ENCODE measurements around the gene LY6G6C.
A peak's percentile ranks its signal among the peaks of the same experiment; 100 is the strongest.

The LY6G6C gene

DNA sequence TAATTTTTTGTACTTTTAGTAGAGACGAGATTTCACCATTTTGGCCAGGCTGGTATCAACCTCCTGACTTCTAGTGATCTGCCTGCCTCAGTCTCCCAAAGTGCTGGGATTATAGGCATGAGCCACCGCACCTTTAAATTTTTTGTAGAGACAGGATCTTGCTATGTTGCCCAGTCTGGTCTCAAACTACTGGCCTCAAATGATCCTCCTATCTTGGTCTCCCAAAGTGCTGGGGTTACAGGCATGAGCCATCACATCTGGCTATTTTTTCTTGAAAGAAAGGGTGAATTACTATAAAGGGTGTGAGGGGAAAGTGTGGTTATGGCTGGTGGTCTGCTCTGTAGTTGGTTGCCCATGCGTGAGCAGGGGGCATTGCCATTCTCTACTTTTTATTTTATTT lies 13.3 kb downstream of the LY6G6C start:
- TF ChIP-seq, protein P1, sequence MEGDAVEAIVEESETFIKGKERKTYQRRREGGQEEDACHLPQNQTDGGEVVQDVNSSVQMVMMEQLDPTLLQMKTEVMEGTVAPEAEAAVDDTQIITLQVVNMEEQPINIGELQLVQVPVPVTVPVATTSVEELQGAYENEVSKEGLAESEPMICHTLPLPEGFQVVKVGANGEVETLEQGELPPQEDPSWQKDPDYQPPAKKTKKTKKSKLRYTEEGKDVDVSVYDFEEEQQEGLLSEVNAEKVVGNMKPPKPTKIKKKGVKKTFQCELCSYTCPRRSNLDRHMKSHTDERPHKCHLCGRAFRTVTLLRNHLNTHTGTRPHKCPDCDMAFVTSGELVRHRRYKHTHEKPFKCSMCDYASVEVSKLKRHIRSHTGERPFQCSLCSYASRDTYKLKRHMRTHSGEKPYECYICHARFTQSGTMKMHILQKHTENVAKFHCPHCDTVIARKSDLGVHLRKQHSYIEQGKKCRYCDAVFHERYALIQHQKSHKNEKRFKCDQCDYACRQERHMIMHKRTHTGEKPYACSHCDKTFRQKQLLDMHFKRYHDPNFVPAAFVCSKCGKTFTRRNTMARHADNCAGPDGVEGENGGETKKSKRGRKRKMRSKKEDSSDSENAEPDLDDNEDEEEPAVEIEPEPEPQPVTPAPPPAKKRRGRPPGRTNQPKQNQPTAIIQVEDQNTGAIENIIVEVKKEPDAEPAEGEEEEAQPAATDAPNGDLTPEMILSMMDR (IDR thresholded peaks at IDR 0.05; ENCODE audit: insufficient read depth, low read length, missing control alignments) = no peak
- ChIA-PET POLR2A (no interaction called here), CTCF (no interaction called here)
- DNase-seq (ENCODE audit: low read depth, low spot score) = no peak
- H3K4me3 ChIP-seq (ENCODE audit: low read depth, low read length) = no peak overlapping the region

DNA sequence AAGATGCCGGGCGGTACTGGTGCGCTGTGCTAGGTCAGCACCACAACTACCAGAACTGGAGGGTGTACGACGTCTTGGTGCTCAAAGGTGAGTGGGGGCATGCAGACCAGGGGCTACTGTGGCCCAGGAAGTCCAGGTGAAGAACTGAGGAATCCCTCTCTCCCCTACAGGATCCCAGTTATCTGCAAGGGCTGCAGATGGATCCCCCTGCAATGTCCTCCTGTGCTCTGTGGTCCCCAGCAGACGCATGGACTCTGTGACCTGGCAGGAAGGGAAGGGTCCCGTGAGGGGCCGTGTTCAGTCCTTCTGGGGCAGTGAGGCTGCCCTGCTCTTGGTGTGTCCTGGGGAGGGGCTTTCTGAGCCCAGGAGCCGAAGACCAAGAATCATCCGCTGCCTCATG lies 13.8 kb downstream of the LY6G6C start:
- POLR2A ChIA-PET = no interaction called here

DNA sequence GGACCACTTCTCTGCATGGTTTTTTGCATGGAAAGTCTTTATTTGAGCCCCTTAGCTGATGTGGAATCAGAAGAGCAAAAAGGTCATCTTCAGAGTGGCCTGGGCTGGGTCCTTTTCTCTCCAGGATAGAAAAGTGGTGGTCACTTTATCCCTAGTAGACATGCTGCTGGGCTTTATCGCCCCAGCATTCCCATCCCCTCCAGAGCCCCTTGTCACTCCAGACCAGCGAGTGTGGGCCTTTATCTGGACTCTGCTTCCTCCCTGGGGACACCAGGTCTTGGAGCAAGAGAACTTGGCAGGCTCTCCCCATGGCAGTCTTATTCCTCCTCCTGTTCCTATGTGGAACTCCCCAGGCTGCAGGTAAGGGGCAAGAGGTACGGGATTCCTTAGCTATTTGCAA lies 14.9 kb downstream of the LY6G6C start, which contains the start of gene LY6G6F:
LY6G6F (plus strand) TSS at position 268 of the 400 bp plus-strand sequence; CDS start at position 309, 41 bp downstream.
- POLR2A ChIA-PET = interaction anchor here (0.8 kb wide), 1 partner anchor 28 kb away, joined by 3 read pairs; no protein-coding TSS in a partner anchor
- CTCF ChIA-PET = no interaction called here
- no peak for DNase-seq (ENCODE audit: low read depth, low spot score)
- TF ChIP-seq, protein P1 (IDR thresholded peaks at IDR 0.05; ENCODE audit: insufficient read depth, low read length, missing control alignments) = no peak
- H3K4me3 ChIP-seq (ENCODE audit: low read depth, low read length) = no peak within 1 kb of the TSS

More for the DNA sequence above, 13.8 kb downstream of the LY6G6C start:
- DNase-seq (ENCODE audit: low read depth, low spot score) = no peak
- CTCF ChIA-PET = no interaction called here
- no peak overlapping the region for H3K4me3 ChIP-seq (ENCODE audit: low read depth, low read length)
- TF ChIP-seq, protein P1 (IDR thresholded peaks at IDR 0.05; ENCODE audit: insufficient read depth, low read length, missing control alignments) = no peak

DNA sequence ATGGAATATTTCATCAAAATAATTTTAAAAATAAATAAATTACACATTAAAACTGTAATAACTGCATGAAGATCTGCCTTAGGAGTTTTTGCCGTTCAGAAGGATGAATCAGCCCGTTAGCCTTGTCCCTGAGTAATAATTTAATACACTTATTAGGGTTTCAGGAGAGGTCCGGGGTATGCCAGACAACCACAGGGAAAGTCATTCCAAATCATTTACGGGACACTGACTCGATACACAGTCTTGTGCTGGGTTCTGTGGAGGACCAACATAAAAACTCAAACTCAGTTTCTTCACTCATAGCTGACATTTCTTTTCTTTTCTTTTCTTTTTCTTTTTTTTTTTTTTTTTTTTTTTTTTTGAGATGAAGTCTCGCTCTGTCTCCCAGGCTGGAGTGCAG lies 15.6 kb downstream of the LY6G6C start:
- no peak overlapping the region for H3K4me3 ChIP-seq (ENCODE audit: low read depth, low read length)
- ChIA-PET POLR2A (interaction anchor here (0.8 kb wide), 1 partner anchor 29 kb away, joined by 3 read pairs; no protein-coding TSS in a partner anchor), CTCF (no interaction called here)
- DNase-seq (ENCODE audit: low read depth, low spot score) = no peak
- TF ChIP-seq, protein P1 (IDR thresholded peaks at IDR 0.05; ENCODE audit: insufficient read depth, low read length, missing control alignments) = no peak

DNA sequence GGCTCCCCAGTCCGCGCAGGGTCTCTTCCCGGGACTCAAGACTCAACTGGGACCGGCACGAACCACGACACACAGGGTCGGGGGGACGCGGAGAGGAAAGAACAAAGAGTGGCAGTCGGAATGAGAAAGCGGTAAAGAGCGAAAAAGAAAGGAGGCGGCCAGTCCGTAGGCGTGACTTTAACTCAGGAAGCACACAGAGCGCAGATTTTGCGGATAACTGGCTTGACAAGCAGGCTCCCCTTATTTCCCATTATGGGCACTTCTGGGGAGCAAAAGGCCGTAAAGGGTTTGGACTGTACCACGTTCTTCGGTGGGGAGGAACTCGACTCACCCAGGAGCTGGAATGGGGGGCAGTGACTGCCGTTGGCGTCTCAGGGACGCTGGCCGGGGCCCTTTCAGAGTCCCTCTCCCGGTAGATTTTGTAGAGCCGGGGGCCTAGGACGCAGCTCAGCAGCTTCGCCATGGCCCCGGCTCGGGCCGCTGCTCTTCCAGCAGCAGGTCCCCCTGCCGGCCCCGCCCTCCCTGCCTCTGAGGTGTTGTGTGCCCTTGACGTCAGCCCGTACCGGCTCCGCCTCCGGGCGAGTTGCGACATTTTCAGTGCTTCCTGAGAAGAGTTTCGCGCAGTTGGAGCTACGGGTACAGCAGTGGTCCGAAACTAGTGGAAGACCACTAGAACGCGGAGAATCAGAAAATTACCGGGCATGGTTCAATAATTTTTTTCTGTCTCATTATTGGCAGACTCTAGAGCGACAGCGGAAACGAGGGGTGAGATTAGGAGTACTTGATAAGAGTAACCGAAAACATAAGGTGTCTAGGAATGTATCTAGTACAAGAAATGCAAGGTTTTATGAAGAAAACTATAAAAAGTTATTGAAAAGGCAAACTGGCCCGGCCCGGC lies 18.5 kb downstream of the LY6G6C start, which contains the start of gene ABHD16A:
ABHD16A (minus strand) TSS at position 506 of the 898 bp plus-strand sequence; CDS start at position 463, 43 bp downstream.
- TF ChIP-seq, protein P1 (IDR thresholded peaks at IDR 0.05; ENCODE audit: insufficient read depth, low read length, missing control alignments) = no peak
- DNase-seq (ENCODE audit: low read depth, low spot score) = peak; percentile 84
- CTCF ChIA-PET = interaction anchor here (0.8 to 2.2 kb wide), 7 partner anchors 10 to 88 kb away, joined by 3 to 11 read pairs (median 3); partner anchors contain the start of gene LY6G5C
- POLR2A ChIA-PET = interaction anchor here (0.5 to 1.9 kb wide), 13 partner anchors 8 to 160 kb away, joined by 3 to 17 read pairs (median 5); partner anchors contain the start of genes CSNK2B, DDAH2, GPANK1 and HSPA1A
- peak within 1 kb of the TSS; percentile 84 for H3K4me3 ChIP-seq (ENCODE audit: low read depth, low read length)

DNA sequence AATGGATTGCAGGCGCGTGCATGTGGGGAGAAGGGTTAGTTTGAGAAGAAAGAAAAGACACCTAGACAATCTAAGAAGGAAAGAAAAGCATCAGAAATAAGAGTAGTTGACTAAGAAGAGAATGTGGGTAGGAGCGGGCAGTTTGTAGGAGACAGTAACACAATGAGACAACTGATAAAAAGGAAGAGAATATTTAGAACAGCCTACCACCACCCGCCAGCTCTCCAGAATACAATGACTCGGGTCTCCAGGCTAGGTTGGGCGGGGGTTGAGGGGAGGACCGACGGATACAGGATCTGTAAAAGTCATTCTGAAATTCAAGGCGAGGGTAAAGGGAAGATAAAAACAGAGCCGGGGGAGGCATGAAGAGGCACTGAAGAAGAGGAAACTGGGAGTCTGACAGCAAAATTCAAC lies 19.1 kb downstream of the LY6G6C start:
- ChIA-PET CTCF (interaction anchor here (0.8 to 2.2 kb wide), 6 partner anchors 10 to 128 kb away, joined by 3 to 11 read pairs (median 5); no protein-coding TSS in a partner anchor), POLR2A (interaction anchor here (0.6 to 1.9 kb wide), 6 partner anchors 9 to 132 kb away, joined by 3 to 17 read pairs (median 4); partner anchors contain the start of genes CSNK2B, GPANK1 and HSPA1B)
- TF ChIP-seq, protein P1 (IDR thresholded peaks at IDR 0.05; ENCODE audit: insufficient read depth, low read length, missing control alignments) = no peak
- DNase-seq (ENCODE audit: low read depth, low spot score) = no peak
- H3K4me3 ChIP-seq (ENCODE audit: low read depth, low read length) = peak overlapping the region; percentile 84

Measured in AG04449 (cell line).